HepG2 (cell line): ENCODE data around the gene AMD1. TPM values are rescaled to one million over a fixed set of nuclear protein-coding genes. Genes with fewer than 3 reads are reported as not detected.

Experiments used
- ATAC-seq: fragments of 200-7000 bp; cut with Tn5 transposase; 3 replicates; pipeline ENCODE4 v1.9.1; 2020; ENCODE audit warnings: mild to moderate bottlenecking, moderate library complexity
- BruUV-seq: library from RNA; stranded (reverse); fragments of 400-500 nt; replicated peaks from 2 replicates; lab custom pipeline; 2021; lab: Mats Ljungman, UMichigan
- CTCF ChIA-PET: fragments of 300-600 bp; formaldehyde crosslinking; extraction: SDS; loops from one replicate; lab custom pipeline; 2021; ENCODE audit warnings: low total read pairs, inconsistent platforms, low intra/inter-chr PET ratio; lab: Yijun Ruan, JAX
- POLR2A ChIA-PET: fragments of 350-600 bp; sonication (Branson Sonifier 250); formaldehyde crosslinking; loops from one replicate; lab custom pipeline; 2020; ENCODE audit warnings: antibody characterized with exemption, inconsistent platforms; lab: Yijun Ruan, JAX
- DNase-seq: peaks from one replicate; pipeline ENCODE4 v3.0.0-alpha.2; 2015; ENCODE audit warnings: low spot score
- FAIRE-seq: peaks from 3 replicates; lab custom pipeline; 2011; peaks lifted over from hg19 to GRCh38; lab: Jason Lieb, UNC
- H2AFZ ChIP-seq: one replicate; pipeline ENCODE4 v1.6.1; 2011; ENCODE audit warnings: low read length, inconsistent platforms
- H3K27ac ChIP-seq: fragments of 300-600 bp; 3 replicates; pipeline ENCODE4 v1.8.0; 2011; ENCODE audit warnings: mixed run types, mild to moderate bottlenecking, mixed read lengths, low read length, inconsistent platforms; ENCODE audit not compliant: insufficient read depth; ENCODE audit errors: extremely low read length
- H3K27me3 ChIP-seq, 2 experiments: fragments of 200-600 bp in 1 of 2; 2 replicates in 1 of 2; 3 replicates in 1 of 2; pipeline versions ENCODE4 v1.6.0 to v1.8.0; 2011; ENCODE audit warnings: low read length in 2 of 2, mild to moderate bottlenecking in 2 of 2, moderate library complexity in 2 of 2, inconsistent platforms in 1 of 2; ENCODE audit not compliant: insufficient read depth in 2 of 2, control insufficient read depth in 1 of 2
- H3K36me3 ChIP-seq, 2 experiments: fragments of 200-600 bp in 1 of 2; replicated peaks in 1 of 2; 2 replicates in 1 of 2; 3 replicates in 1 of 2; pipeline versions ENCODE4 v1.5.1 to v1.8.0; 2011; ENCODE audit warnings: low read length in 2 of 2, inconsistent platforms in 1 of 2; ENCODE audit not compliant: insufficient read depth in 2 of 2, control insufficient read depth in 1 of 2
- H3K4me1 ChIP-seq: 2 replicates; pipeline ENCODE4 v1.5.1; 2012; ENCODE audit warnings: low read length, inconsistent platforms; ENCODE audit not compliant: insufficient read depth
- H3K4me2 ChIP-seq: 2 replicates; pipeline ENCODE4 v1.6.0; 2011; ENCODE audit warnings: low read depth, low read length, inconsistent platforms
- H3K4me3 ChIP-seq, 3 experiments: fragments of 200-600 bp in 1 of 3; sonication (generic), shearing (Covaris generic) in 1 of 3; replicated peaks in 1 of 3; 2 replicates each; pipeline ENCODE4 v1.5.1; 2011 to 2016; ENCODE audit warnings: low read length in 3 of 3, inconsistent platforms in 2 of 3, low read depth in 2 of 3, mild to moderate bottlenecking in 2 of 3, control low read depth in 1 of 3, mixed read lengths in 1 of 3; ENCODE audit not compliant: insufficient read depth in 1 of 3
- H3K79me2 ChIP-seq: one replicate; pipeline ENCODE4 v1.6.1; 2011; ENCODE audit warnings: low read length, inconsistent platforms; ENCODE audit not compliant: insufficient read depth
- H3K9ac ChIP-seq: 2 replicates; pipeline ENCODE4 v1.6.0; 2011; ENCODE audit warnings: mild to moderate bottlenecking, low read depth, low read length, inconsistent platforms; ENCODE audit not compliant: insufficient read depth
- H3K9me3 ChIP-seq: 2 replicates; pipeline ENCODE4 v1.5.1; 2012; ENCODE audit warnings: mild to moderate bottlenecking, low read length
- H4K20me1 ChIP-seq: 2 replicates; pipeline ENCODE4 v1.6.0; 2011; ENCODE audit warnings: inconsistent platforms, mild to moderate bottlenecking, low read length, moderate library complexity; ENCODE audit not compliant: insufficient read depth
- AHDC1 ChIP-seq: sonication (generic); formaldehyde crosslinking; IDR thresholded peaks from 2 replicates; pipeline ENCODE4 v1.5.1; 2020; ENCODE audit warnings: mild to moderate bottlenecking, missing genetic modification reagents, borderline replicate concordance
- EHMT2 ChIP-seq: fragments of 200-600 bp; sonication (generic); IDR thresholded peaks from 2 replicates; pipeline ENCODE4 v1.7.0; 2017; ENCODE audit warnings: antibody characterized with exemption, low read depth, low read length, borderline replicate concordance
- HIC2 ChIP-seq: sonication (generic); formaldehyde crosslinking; IDR thresholded peaks from 2 replicates; pipeline ENCODE4 v1.9.0; 2022; ENCODE audit warnings: low read depth, missing genetic modification reagents
- ZNF12 ChIP-seq: sonication (generic); formaldehyde crosslinking; IDR thresholded peaks from 2 replicates; pipeline ENCODE4 v1.5.0; 2020; ENCODE audit warnings: missing genetic modification reagents
- ZNF44 ChIP-seq: sonication (generic); formaldehyde crosslinking; IDR thresholded peaks from 2 replicates; pipeline ENCODE4 v1.5.1; 2020; ENCODE audit warnings: mild to moderate bottlenecking, missing genetic modification reagents
- WGBS: methylation state at CpG from one replicate; pipeline ENCODE4 v1.1.6; 2017; ENCODE audit warnings: low lambda C conversion rate; 5-methylcytosine and 5-hydroxymethylcytosine counted together
- in situ Hi-C: cut with HindIII; loops from 2 replicates; pipeline ENCODE4 v1.10.0; 2017; ENCODE audit warnings: low pct_unique_long_range_greater_than_20kb; ENCODE audit not compliant: extremely low pct_ligation_motif_present
- intact Hi-C: fragments of 100-400 bp; cut with micrococcal nuclease; formaldehyde crosslinking; loops from one replicate; pipeline ENCODE4 v1.10.0; 2022; ENCODE audit not compliant: unreplicated experiment
- polyA plus RNA-seq, 8 experiments: library from polyadenylated mRNA; depleted of rRNA in 3 of 8; stranded (reverse) in 7 of 8; unstranded in 1 of 8; fragments of >200 nt; fragmentation: Illumina TruSeq in 4 of 8; extraction: Trizol in 4 of 8; gene quantifications; 2 replicates each; pipeline versions ENCODE4 v1.2.1 to v1.2.3, GENCODE V29; 2011 to 2016; ENCODE audit warnings: low read depth in 4 of 8, missing spikeins in 1 of 8, mixed read lengths in 1 of 8; ENCODE audit not compliant: insufficient read depth in 1 of 8
- total RNA-seq, 5 experiments: library from RNA; depleted of rRNA; stranded (reverse); fragments of >200 nt; fragmentation: Illumina TruSeq; extraction: Trizol; gene quantifications; 2 replicates each; pipeline ENCODE4 v1.2.3, GENCODE V29; 2016; ENCODE audit warnings: low read depth in 1 of 5

Gene AMD1
- total and polyA plus RNA-seq, 2 of the 13 experiments (the other 11 are each of a cell fraction or from before 2014, with no cell fraction given) = 108 to 123 TPM

- Histone ChIP-seq H4K20me1 (no peaks in the 10 kb centered on the region), H3K9ac (no peak overlapping the region), H3K4me3 (no peak overlapping the region), H3K4me2 (no peak overlapping the region), H3K27me3 (no peaks in the 10 kb centered on the region), H3K79me2 (peaks cover 3% of the 10 kb centered on the region), H3K9me3 (no peaks in the 10 kb centered on the region), H2AFZ (no peak overlapping the region), H3K4me1 (peaks cover 14% of the 10 kb centered on the region), H3K36me3 (no peaks in the 10 kb centered on the region), H3K27ac (no peak overlapping the region)
- CTCF ChIA-PET = no interaction called here
- POLR2A ChIA-PET = interaction anchor here (1.4 to 4.2 kb wide), 2 partner anchors 13 to 46 kb away, joined by 8 to 20 read pairs; partner anchors contain the start of genes AMD1 and CDK19
- ATAC-seq (no peak), DNase-seq (no peak), FAIRE-seq (no peak)
- in situ Hi-C loops (no loop called here), intact Hi-C loops (no loop called here)
- TF ChIP-seq ZNF44 (CRISPR knock-in tag) (no peak), EHMT2 (no peak)
- BruUV-seq = no TSS peak
- 22% methylated on average over 1 of the region's 1 CpG for WGBS
These were observed 46.2 kb upstream of the AMD1 start for GRCh38 chr6:110828396-110828795.

- H3K9ac ChIP-seq = no peak overlapping the region
- no peak for TF ChIP-seq AHDC1
- TF ChIP-seq ZNF12 (CRISPR knock-in tag) = no peak
- no peak for TF ChIP-seq HIC2 (CRISPR knock-in tag)
- peaks cover 9% of the 10 kb centered on the region for H3K4me1 ChIP-seq
- H4K20me1 ChIP-seq = no peaks in the 10 kb centered on the region
- WGBS = 91% methylated on average over 6 of the region's 6 CpGs
- no peak for ATAC-seq
- no peak overlapping the region for H3K27ac ChIP-seq
- DNase-seq = no peak
- in situ Hi-C loops = no loop called here
- FAIRE-seq = no peak
- H3K4me3 ChIP-seq = no peak overlapping the region
- H3K36me3 ChIP-seq = no peaks in the 10 kb centered on the region
- ChIA-PET POLR2A (no interaction called here), CTCF (no interaction called here)
- H3K4me2 ChIP-seq = no peak overlapping the region
- no TSS peak for BruUV-seq
- intact Hi-C loops = no loop called here
- H2AFZ ChIP-seq = no peak overlapping the region
- H3K27me3 ChIP-seq = no peaks in the 10 kb centered on the region
- no peaks in the 10 kb centered on the region for H3K9me3 ChIP-seq
- peaks cover under 1% of the 10 kb centered on the region for H3K79me2 ChIP-seq
These were observed 43.2 kb upstream of the AMD1 start for GRCh38 chr6:110831405-110831804.
